GM23338 (cell line): Measurements from ENCODE around the gene SLC1A3. TPM values are rescaled to one million over a fixed set of nuclear protein-coding genes. Genes with fewer than 3 reads are reported as not detected.

Experiments
- ATAC-seq: fragments of 200-7000 bp; cut with Tn5 transposase; 3 replicates; pipeline ENCODE4 v1.9.1; 2020
- DNase-seq: peaks from one replicate; pipeline ENCODE4 v3.0.0-alpha.2; 2015; ENCODE audit warnings: low spot score
- H2AFZ ChIP-seq: fragments of 200-600 bp; sonication (generic); 2 replicates; pipeline ENCODE4 v1.8.0; 2016; ENCODE audit warnings: antibody characterized with exemption, mild to moderate bottlenecking, moderate library complexity
- H3F3A ChIP-seq: fragments of 200-600 bp; sonication (generic); replicated peaks from 2 replicates; pipeline ENCODE4 v1.8.0; 2017; ENCODE audit warnings: antibody characterized with exemption, mixed run types, low read depth
- H3K27ac ChIP-seq: fragments of 200-600 bp; sonication (generic); 2 replicates; pipeline ENCODE4 v1.6.1; 2016; ENCODE audit warnings: low read depth
- H3K27me3 ChIP-seq: fragments of 200-600 bp; sonication (generic); 2 replicates; pipeline ENCODE4 v1.8.0; 2016; ENCODE audit warnings: mild to moderate bottlenecking, mixed run types, moderate library complexity; ENCODE audit not compliant: insufficient read depth
- H3K36me3 ChIP-seq: fragments of 200-600 bp; sonication (generic); 2 replicates; pipeline ENCODE4 v1.8.0; 2016; ENCODE audit warnings: mild to moderate bottlenecking; ENCODE audit not compliant: insufficient read depth
- H3K4me1 ChIP-seq: fragments of 200-600 bp; sonication (generic); 2 replicates; pipeline ENCODE4 v1.8.0; 2016; ENCODE audit warnings: mild to moderate bottlenecking, moderate library complexity; ENCODE audit not compliant: insufficient read depth
- H3K4me2 ChIP-seq: fragments of 200-600 bp; sonication (generic); 2 replicates; pipeline ENCODE4 v1.7.1; 2017; ENCODE audit warnings: mixed run types
- H3K4me3 ChIP-seq: fragments of 200-600 bp; sonication (generic); 2 replicates; pipeline ENCODE4 v1.6.1; 2016; ENCODE audit warnings: mixed run types
- H3K79me2 ChIP-seq: fragments of 200-600 bp; sonication (generic); replicated peaks from 2 replicates; pipeline ENCODE4 v1.8.0; 2017; ENCODE audit warnings: mild to moderate bottlenecking; ENCODE audit not compliant: insufficient read depth
- H3K9me2 ChIP-seq: fragments of 200-600 bp; sonication (generic); 2 replicates; pipeline ENCODE4 v1.8.0; 2017; ENCODE audit not compliant: insufficient read depth
- H4K20me1 ChIP-seq: fragments of 200-600 bp; sonication (generic); replicated peaks from 2 replicates; pipeline ENCODE4 v1.8.0; 2017; ENCODE audit warnings: mild to moderate bottlenecking; ENCODE audit not compliant: insufficient read depth
- H3K27ac Mint-ChIP-seq: 2 replicates; pipeline ENCODE4 v1.8.0; 2020; ENCODE audit warnings: inconsistent platforms, mild to moderate bottlenecking, moderate library complexity, mixed read lengths
- H3K27me3 Mint-ChIP-seq: 3 replicates; pipeline ENCODE4 v1.8.0; 2022; ENCODE audit warnings: low read depth, mild to moderate bottlenecking, moderate library complexity, mixed read lengths, inconsistent platforms; ENCODE audit not compliant: insufficient read depth, poor library complexity
- H3K36me3 Mint-ChIP-seq: 3 replicates; pipeline ENCODE4 v1.8.0; 2021; ENCODE audit warnings: low read depth, mild to moderate bottlenecking, inconsistent platforms, moderate library complexity, mixed read lengths
- H3K4me1 Mint-ChIP-seq: 3 replicates; pipeline ENCODE4 v1.8.0; 2020; ENCODE audit warnings: mild to moderate bottlenecking, inconsistent platforms, mixed read lengths
- H3K4me3 Mint-ChIP-seq: 3 replicates; pipeline ENCODE4 v1.8.0; 2021; ENCODE audit warnings: moderate library complexity, mild to moderate bottlenecking, inconsistent platforms, mixed read lengths
- H3K9me3 Mint-ChIP-seq: 3 replicates; pipeline ENCODE4 v1.8.0; 2020; ENCODE audit warnings: moderate library complexity, mild to moderate bottlenecking, inconsistent platforms, mixed read lengths
- CREB1 ChIP-seq: fragments of 250-450 bp; sonication (Bioruptor Pico); IDR thresholded peaks from 2 replicates; pipeline ENCODE4 v1.5.0; 2020; ENCODE audit warnings: low read depth, mild to moderate bottlenecking, moderate library complexity
- EZH2 ChIP-seq: fragments of 200-600 bp; sonication (generic); IDR thresholded peaks from one replicate; pipeline ENCODE4 v1.8.0; 2017; ENCODE audit warnings: antibody characterized with exemption, mild to moderate bottlenecking, low read depth; ENCODE audit not compliant: unreplicated experiment
- EZH2phosphoT487 ChIP-seq: fragments of 200-600 bp; sonication (generic); IDR thresholded peaks from one replicate; pipeline ENCODE4 v1.8.1; 2018; ENCODE audit warnings: antibody characterized with exemption; ENCODE audit not compliant: unreplicated experiment
- JUNB ChIP-seq: IDR thresholded peaks from one replicate; pipeline ENCODE4 v1.6.1; 2016; ENCODE audit warnings: antibody characterized with exemption; ENCODE audit not compliant: unreplicated experiment
- NANOG ChIP-seq: IDR thresholded peaks from 2 replicates; pipeline ENCODE4 v1.6.1; 2016; ENCODE audit warnings: antibody characterized with exemption, borderline replicate concordance
- POLR2AphosphoS5 ChIP-seq: IDR thresholded peaks from 2 replicates; pipeline ENCODE4 v1.6.1; 2016; ENCODE audit warnings: antibody characterized with exemption, low read depth
- STAT1 ChIP-seq: IDR thresholded peaks from one replicate; pipeline ENCODE4 v1.6.1; 2016; ENCODE audit warnings: antibody characterized with exemption; ENCODE audit not compliant: unreplicated experiment
- ZNF114 ChIP-seq: fragments of 250-450 bp; sonication (Bioruptor Pico); IDR thresholded peaks from 2 replicates; pipeline ENCODE4 v1.5.0; 2020; ENCODE audit warnings: mild to moderate bottlenecking, moderate library complexity
- ZNF331 ChIP-seq: fragments of 250-450 bp; sonication (Bioruptor Pico); IDR thresholded peaks from 2 replicates; pipeline ENCODE4 v1.5.0; 2020; ENCODE audit warnings: low read depth, mild to moderate bottlenecking, moderate library complexity
- polyA plus RNA-seq: library from polyadenylated mRNA; unstranded; fragments of >200 nt; fragmentation: Nextera tagmentation; extraction: Ambion mirVana; gene quantifications from 2 replicates; pipeline ENCODE4 v1.2.1, GENCODE V29; 2016
- total RNA-seq: library from RNA; depleted of rRNA; stranded (reverse); fragments of >200 nt; shearing (Covaris generic); gene quantifications from 2 replicates; pipeline ENCODE4 v1.2.3, GENCODE V29; 2014
- TF ChIP-seq, protein P1 (sequence below), 2 experiments: fragments of 200-600 bp in 1 of 2; sonication (generic) in 1 of 2; conservative IDR thresholded peaks; 2 replicates each; pipeline versions ENCODE4 v1.5.1 to v1.6.1; 2016 to 2017; ENCODE audit warnings: antibody characterized with exemption in 2 of 2, low read depth in 2 of 2, mild to moderate bottlenecking in 2 of 2, moderate library complexity in 1 of 2
- TF ChIP-seq, protein P2 (sequence below): IDR thresholded peaks from one replicate; pipeline ENCODE4 v1.6.1; 2018; ENCODE audit warnings: antibody characterized with exemption; ENCODE audit not compliant: unreplicated experiment
- TF ChIP-seq, protein P3 (sequence below): fragments of 250-450 bp; sonication (Bioruptor Pico); IDR thresholded peaks from 2 replicates; pipeline ENCODE4 v1.5.0; 2020; ENCODE audit warnings: mild to moderate bottlenecking, moderate library complexity
- TF ChIP-seq, protein P4 (sequence below): IDR thresholded peaks from 2 replicates; pipeline ENCODE4 v1.6.1; 2016; ENCODE audit warnings: antibody characterized with exemption

Gene SLC1A3
- total and polyA plus RNA-seq, 2 experiments from 2014 or later, result 29.0 to 40.7 TPM

DNA sequence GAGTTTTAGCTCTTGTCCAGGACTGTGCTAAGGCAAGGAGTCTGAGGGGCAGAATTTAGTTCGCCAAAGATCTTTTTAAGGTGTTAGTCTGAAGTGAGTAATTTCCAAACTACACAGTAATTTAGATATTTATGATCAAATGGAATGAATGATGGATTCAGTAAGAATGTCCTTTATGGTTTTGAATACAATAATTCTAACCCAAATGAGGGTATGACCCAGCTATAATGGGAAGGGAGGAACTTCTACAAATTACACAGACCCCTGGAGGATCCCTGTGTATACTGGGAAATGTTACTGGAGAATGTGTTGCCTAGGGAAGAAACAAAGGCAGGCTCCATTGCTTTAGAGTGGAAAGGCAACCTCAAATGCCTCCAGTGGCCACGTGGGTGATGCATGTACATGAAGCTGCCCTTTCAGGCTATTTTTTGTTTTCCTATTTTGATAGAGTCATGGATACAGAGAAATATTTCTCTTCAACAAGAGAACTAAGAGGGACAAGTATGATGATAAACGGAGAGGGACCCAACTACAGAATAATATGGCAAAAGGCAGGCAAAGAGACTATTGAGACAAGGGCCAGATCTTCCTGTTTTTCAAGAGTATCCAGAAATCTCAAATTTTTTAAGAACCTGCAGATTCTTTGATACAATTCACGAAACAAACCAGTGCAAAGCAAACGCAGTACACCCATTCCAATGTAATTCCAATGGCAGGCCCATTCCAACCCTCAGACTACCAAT lies 25.4 kb downstream of the SLC1A3 start:
- DNase-seq, result no peak
- peaks cover 12% of the 10 kb centered on the region for H3K4me1 Mint-ChIP-seq
- H3K27ac ChIP-seq, result no peak overlapping the region
- peaks cover 29% of the 10 kb centered on the region; the same call in 2 of the 3 replicates for H3K36me3 Mint-ChIP-seq
- H3K79me2 ChIP-seq, result no peaks in the 10 kb centered on the region
- no peak overlapping the region for H3K4me3 ChIP-seq
- peaks cover 3% of the 10 kb centered on the region; the same call in 1 of the 2 replicates for H3K4me1 ChIP-seq
- no peak for ATAC-seq
- H3K27ac Mint-ChIP-seq, result no peak overlapping the region
- no peak overlapping the region for H3K4me2 ChIP-seq
- H3K4me3 Mint-ChIP-seq, result no peak overlapping the region
- H4K20me1 ChIP-seq, result no peaks in the 10 kb centered on the region
- peaks cover 6% of the 10 kb centered on the region; the same call in 1 of the 2 replicates for H3K36me3 ChIP-seq
- no peaks in the 10 kb centered on the region for H3F3A ChIP-seq
- H2AFZ ChIP-seq, result no peak overlapping the region
- no peaks in the 10 kb centered on the region for H3K27me3 ChIP-seq
- no peaks in the 10 kb centered on the region for H3K27me3 Mint-ChIP-seq
- no peaks in the 10 kb centered on the region for H3K9me3 Mint-ChIP-seq
- H3K9me2 ChIP-seq, result no peaks in the 10 kb centered on the region
- TF ChIP-seq, protein P1, sequence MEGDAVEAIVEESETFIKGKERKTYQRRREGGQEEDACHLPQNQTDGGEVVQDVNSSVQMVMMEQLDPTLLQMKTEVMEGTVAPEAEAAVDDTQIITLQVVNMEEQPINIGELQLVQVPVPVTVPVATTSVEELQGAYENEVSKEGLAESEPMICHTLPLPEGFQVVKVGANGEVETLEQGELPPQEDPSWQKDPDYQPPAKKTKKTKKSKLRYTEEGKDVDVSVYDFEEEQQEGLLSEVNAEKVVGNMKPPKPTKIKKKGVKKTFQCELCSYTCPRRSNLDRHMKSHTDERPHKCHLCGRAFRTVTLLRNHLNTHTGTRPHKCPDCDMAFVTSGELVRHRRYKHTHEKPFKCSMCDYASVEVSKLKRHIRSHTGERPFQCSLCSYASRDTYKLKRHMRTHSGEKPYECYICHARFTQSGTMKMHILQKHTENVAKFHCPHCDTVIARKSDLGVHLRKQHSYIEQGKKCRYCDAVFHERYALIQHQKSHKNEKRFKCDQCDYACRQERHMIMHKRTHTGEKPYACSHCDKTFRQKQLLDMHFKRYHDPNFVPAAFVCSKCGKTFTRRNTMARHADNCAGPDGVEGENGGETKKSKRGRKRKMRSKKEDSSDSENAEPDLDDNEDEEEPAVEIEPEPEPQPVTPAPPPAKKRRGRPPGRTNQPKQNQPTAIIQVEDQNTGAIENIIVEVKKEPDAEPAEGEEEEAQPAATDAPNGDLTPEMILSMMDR (conservative IDR thresholded peaks at IDR 0.05; ENCODE audit: low read depth in 2 of 2), result no peak
- TF ChIP-seq STAT1 (no peak), JUNB (no peak), POLR2AphosphoS5 (no peak), ZNF114 (CRISPR knock-in tag) (no peak), EZH2phosphoT487 (no peak), NANOG (no peak), ZNF331 (CRISPR knock-in tag) (no peak), CREB1 (CRISPR knock-in tag) (no peak), EZH2 (no peak)
- TF ChIP-seq, protein P2, sequence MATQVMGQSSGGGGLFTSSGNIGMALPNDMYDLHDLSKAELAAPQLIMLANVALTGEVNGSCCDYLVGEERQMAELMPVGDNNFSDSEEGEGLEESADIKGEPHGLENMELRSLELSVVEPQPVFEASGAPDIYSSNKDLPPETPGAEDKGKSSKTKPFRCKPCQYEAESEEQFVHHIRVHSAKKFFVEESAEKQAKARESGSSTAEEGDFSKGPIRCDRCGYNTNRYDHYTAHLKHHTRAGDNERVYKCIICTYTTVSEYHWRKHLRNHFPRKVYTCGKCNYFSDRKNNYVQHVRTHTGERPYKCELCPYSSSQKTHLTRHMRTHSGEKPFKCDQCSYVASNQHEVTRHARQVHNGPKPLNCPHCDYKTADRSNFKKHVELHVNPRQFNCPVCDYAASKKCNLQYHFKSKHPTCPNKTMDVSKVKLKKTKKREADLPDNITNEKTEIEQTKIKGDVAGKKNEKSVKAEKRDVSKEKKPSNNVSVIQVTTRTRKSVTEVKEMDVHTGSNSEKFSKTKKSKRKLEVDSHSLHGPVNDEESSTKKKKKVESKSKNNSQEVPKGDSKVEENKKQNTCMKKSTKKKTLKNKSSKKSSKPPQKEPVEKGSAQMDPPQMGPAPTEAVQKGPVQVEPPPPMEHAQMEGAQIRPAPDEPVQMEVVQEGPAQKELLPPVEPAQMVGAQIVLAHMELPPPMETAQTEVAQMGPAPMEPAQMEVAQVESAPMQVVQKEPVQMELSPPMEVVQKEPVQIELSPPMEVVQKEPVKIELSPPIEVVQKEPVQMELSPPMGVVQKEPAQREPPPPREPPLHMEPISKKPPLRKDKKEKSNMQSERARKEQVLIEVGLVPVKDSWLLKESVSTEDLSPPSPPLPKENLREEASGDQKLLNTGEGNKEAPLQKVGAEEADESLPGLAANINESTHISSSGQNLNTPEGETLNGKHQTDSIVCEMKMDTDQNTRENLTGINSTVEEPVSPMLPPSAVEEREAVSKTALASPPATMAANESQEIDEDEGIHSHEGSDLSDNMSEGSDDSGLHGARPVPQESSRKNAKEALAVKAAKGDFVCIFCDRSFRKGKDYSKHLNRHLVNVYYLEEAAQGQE, result no peak
- TF ChIP-seq, protein P3, sequence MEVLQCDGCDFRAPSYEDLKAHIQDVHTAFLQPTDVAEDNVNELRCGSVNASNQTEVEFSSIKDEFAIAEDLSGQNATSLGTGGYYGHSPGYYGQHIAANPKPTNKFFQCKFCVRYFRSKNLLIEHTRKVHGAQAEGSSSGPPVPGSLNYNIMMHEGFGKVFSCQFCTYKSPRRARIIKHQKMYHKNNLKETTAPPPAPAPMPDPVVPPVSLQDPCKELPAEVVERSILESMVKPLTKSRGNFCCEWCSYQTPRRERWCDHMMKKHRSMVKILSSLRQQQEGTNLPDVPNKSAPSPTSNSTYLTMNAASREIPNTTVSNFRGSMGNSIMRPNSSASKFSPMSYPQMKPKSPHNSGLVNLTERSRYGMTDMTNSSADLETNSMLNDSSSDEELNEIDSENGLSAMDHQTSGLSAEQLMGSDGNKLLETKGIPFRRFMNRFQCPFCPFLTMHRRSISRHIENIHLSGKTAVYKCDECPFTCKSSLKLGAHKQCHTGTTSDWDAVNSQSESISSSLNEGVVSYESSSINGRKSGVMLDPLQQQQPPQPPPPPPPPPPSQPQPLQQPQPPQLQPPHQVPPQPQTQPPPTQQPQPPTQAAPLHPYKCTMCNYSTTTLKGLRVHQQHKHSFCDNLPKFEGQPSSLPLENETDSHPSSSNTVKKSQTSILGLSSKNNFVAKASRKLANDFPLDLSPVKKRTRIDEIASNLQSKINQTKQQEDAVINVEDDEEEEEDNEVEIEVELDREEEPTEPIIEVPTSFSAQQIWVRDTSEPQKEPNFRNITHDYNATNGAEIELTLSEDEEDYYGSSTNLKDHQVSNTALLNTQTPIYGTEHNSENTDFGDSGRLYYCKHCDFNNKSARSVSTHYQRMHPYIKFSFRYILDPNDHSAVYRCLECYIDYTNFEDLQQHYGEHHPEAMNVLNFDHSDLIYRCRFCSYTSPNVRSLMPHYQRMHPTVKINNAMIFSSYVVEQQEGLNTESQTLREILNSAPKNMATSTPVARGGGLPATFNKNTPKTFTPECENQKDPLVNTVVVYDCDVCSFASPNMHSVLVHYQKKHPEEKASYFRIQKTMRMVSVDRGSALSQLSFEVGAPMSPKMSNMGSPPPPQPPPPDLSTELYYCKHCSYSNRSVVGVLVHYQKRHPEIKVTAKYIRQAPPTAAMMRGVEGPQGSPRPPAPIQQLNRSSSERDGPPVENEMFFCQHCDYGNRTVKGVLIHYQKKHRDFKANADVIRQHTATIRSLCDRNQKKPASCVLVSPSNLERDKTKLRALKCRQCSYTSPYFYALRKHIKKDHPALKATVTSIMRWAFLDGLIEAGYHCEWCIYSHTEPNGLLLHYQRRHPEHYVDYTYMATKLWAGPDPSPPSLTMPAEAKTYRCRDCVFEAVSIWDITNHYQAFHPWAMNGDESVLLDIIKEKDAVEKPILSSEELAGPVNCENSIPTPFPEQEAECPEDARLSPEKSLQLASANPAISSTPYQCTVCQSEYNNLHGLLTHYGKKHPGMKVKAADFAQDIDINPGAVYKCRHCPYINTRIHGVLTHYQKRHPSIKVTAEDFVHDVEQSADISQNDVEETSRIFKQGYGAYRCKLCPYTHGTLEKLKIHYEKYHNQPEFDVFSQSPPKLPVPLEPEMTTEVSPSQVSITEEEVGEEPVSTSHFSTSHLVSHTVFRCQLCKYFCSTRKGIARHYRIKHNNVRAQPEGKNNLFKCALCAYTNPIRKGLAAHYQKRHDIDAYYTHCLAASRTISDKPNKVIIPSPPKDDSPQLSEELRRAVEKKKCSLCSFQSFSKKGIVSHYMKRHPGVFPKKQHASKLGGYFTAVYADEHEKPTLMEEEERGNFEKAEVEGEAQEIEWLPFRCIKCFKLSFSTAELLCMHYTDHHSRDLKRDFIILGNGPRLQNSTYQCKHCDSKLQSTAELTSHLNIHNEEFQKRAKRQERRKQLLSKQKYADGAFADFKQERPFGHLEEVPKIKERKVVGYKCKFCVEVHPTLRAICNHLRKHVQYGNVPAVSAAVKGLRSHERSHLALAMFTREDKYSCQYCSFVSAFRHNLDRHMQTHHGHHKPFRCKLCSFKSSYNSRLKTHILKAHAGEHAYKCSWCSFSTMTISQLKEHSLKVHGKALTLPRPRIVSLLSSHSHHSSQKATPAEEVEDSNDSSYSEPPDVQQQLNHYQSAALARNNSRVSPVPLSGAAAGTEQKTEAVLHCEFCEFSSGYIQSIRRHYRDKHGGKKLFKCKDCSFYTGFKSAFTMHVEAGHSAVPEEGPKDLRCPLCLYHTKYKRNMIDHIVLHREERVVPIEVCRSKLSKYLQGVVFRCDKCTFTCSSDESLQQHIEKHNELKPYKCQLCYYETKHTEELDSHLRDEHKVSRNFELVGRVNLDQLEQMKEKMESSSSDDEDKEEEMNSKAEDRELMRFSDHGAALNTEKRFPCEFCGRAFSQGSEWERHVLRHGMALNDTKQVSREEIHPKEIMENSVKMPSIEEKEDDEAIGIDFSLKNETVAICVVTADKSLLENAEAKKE (CRISPR knock-in tag), result no peak
- TF ChIP-seq, protein P4, sequence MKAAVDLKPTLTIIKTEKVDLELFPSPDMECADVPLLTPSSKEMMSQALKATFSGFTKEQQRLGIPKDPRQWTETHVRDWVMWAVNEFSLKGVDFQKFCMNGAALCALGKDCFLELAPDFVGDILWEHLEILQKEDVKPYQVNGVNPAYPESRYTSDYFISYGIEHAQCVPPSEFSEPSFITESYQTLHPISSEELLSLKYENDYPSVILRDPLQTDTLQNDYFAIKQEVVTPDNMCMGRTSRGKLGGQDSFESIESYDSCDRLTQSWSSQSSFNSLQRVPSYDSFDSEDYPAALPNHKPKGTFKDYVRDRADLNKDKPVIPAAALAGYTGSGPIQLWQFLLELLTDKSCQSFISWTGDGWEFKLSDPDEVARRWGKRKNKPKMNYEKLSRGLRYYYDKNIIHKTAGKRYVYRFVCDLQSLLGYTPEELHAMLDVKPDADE, result no peak
